NCI-H1694 treated with DMSO at 0.1 percent for 48 hours (cell line): ENCODE measurements around the gene ST14.

ENCODE experiments used
- DNase-seq: peaks from one replicate; lab custom pipeline; 2025; lab: John Stamatoyannopoulos, UW

The ST14 gene

GRCh38 chr11:130208241-130209127 is 48.9 kb downstream of the ST14 start:
- no peak for DNase-seq

GRCh38 chr11:130209128-130209932 is 49.7 kb downstream of the ST14 start:
- no peak for DNase-seq

- DNase-seq = no peak
Measured at GRCh38 chr11:130209954-130210854, 50.6 kb downstream of the ST14 start.

- no peak for DNase-seq
Measured at GRCh38 chr11:130211144-130211543, 51.6 kb downstream of the ST14 start.

GRCh38 chr11:130211781-130212401 is 52.3 kb downstream of the ST14 start:
- DNase-seq = no peak

- DNase-seq = no peak
Measured at GRCh38 chr11:130212431-130212961, 52.9 kb downstream of the ST14 start.

GRCh38 chr11:130213143-130213978 is 53.8 kb downstream of the ST14 start:
- DNase-seq = no peak

- no peak for DNase-seq
Measured at GRCh38 chr11:130213979-130214281, 54.3 kb downstream of the ST14 start.

- no peak for DNase-seq
Measured at GRCh38 chr11:130214861-130215530, 55.4 kb downstream of the ST14 start.

- no peak for DNase-seq
Measured at GRCh38 chr11:130215531-130216220, 56.1 kb downstream of the ST14 start.

GRCh38 chr11:130216221-130216550 is 56.6 kb downstream of the ST14 start:
- no peak for DNase-seq

GRCh38 chr11:130216591-130217132 is 57.1 kb downstream of the ST14 start:
- no peak for DNase-seq

- DNase-seq = no peak
Measured at GRCh38 chr11:130217133-130218031, 57.8 kb downstream of the ST14 start.

- DNase-seq = no peak
Measured at GRCh38 chr11:130218501-130219070, 59.0 kb downstream of the ST14 start.

- no peak for DNase-seq
Measured at GRCh38 chr11:130219148-130219547, 59.6 kb downstream of the ST14 start.

GRCh38 chr11:130220311-130221035 is 60.9 kb downstream of the ST14 start:
- DNase-seq = no peak
